Left lung (tissue), 10 donors: ENCODE measurements around the gene HEXIM1. TPM values are rescaled to one million over a fixed set of nuclear protein-coding genes. Genes with fewer than 3 reads are reported as not detected.

ENCODE experiments used
- ATAC-seq: fragments of 200-7000 bp; cut with Tn5 transposase; one replicate; pipeline ENCODE4 v1.9.1; 2020; ENCODE audit warnings: moderate library complexity
- DNase-seq, 4 donors: peaks; one replicate each; pipeline ENCODE4 v3.0.0-alpha.2; 2013 to 2020
- H3K27ac ChIP-seq, 2 donors: fragments of 200-600 bp; sonication (generic) in 1 of 2; one replicate each; pipeline versions ENCODE4 v1.5.0 to v1.8.0; 2020 to 2021
- H3K27me3 ChIP-seq, 2 donors: fragments of 200-600 bp; sonication (generic) in 1 of 2; one replicate each; pipeline versions ENCODE4 v1.5.0 to v1.8.0; 2020 to 2021
- H3K36me3 ChIP-seq, 2 donors: fragments of 200-600 bp; sonication (generic) in 1 of 2; one replicate each; pipeline versions ENCODE4 v1.5.0 to v1.8.0; 2020 to 2021
- H3K4me1 ChIP-seq, 2 donors: fragments of 200-600 bp; one replicate each; pipeline ENCODE4 v1.8.0; 2021
- H3K4me3 ChIP-seq, 2 donors: fragments of 200-600 bp; sonication (generic) in 1 of 2; one replicate each; pipeline versions ENCODE4 v1.5.0 to v1.8.0; 2020 to 2021; ENCODE audit warnings: mild to moderate bottlenecking in 1 of 2
- H3K9me3 ChIP-seq, 2 donors: fragments of 200-600 bp; sonication (generic) in 1 of 2; one replicate each; pipeline versions ENCODE4 v1.5.0 to v1.8.0; 2020 to 2021
- CTCF ChIP-seq, 2 donors: fragments of 200-600 bp; sonication (generic) in 1 of 2; IDR thresholded peaks; one replicate each; pipeline versions ENCODE4 v1.5.0 to v1.8.0; 2021; ENCODE audit warnings: antibody characterized with exemption in 2 of 2
- intact Hi-C, 2 donors: fragments of 100-400 bp; cut with DNase I; formaldehyde crosslinking; loops; one replicate each; pipeline versions ENCODE4 v1.11.2 to v1.14.2; 2022
- polyA plus RNA-seq, 6 donors: library from polyadenylated mRNA; unstranded; fragments of 120-200 nt; gene quantifications; one replicate each; pipeline ENCODE4 v1.2.1, GENCODE V29; 2013; ENCODE audit not compliant: insufficient read length in 6 of 6
- total RNA-seq, 2 donors: library from RNA; stranded (reverse); fragmentation: NEBNext Ultra II Directional; extraction: Animal tissue kit (Norgen Biotek cat#: 25700); gene quantifications; one replicate each; pipeline ENCODE4 v1.2.1, GENCODE V29; 2021
- donor health status: DM: no; HTN: yes; CAD: no.
- donor health status: DM: no; HTN: no; CAD: no.

Gene HEXIM1
- total and polyA plus RNA-seq, 8 donors = 27.3 to 41.5 (median 34.8) TPM

DNA sequence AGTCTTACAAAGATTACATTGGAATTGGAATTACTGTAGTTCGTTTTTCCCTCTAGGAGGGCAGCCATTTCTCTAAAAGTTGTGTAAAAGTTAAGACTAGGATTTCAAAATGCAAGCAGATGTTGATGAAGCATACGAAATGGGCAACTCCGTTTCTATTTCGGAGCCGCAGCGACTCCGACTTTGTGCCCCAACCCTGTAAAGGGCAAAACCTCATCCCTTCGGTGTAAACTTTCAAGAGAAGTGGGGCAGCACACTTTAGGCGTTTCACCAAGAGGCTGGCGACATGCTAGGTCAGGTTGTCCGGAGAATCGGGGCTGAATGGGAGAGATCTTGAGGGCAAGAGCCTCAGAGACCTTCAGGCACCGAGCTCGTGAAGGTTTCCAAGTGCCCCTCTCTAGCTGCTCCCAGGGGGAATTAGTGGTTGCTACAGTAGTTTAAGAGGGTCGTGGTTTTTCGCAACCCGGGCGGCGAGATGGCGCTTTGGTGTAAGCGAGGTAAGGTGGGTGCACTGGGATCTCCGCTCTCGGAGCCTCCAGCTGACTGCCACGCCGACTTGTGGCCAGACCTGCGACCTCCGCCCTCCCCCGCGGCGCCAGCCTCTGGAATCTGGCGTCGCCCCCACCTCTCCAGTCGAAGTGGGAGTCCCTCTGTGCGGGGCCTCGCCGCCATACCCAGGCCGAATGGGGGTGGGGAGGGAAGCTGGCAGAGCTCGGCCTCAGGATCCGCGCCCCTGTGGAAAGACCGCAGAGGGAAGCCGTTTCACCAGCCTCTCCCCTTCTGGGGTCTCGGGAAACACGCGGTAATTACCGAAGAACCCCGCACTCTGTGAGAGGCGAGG is 12.4 kb downstream of the HEXIM1 start:
- intact Hi-C loops = no loop called here
- no peak for TF ChIP-seq CTCF (IDR thresholded peaks at IDR 0.05)

GRCh38 chr17:45161288-45162024 is 13.2 kb downstream of the HEXIM1 start, which contains the start of gene HEXIM2:
TSS of gene HEXIM2 (plus strand) at chr17:45161875. CDS start at chr17:45162794, 919 bp downstream.
- Histone ChIP-seq H3K27me3 (no peaks in the 10 kb centered on the region), H3K9me3 (no peaks in the 10 kb centered on the region), H3K36me3 (no peaks in the 10 kb centered on the region), H3K27ac (peak within 1 kb of the TSS; percentile 95 to 100), H3K4me1 (peaks cover 28 to 58% of the 10 kb centered on the region in 2 donors), H3K4me3 (peak within 1 kb of the TSS; percentile 71 to 92)
- intact Hi-C loops = no loop called here
- no peak for TF ChIP-seq CTCF (IDR thresholded peaks at IDR 0.05)
- DNase-seq = peak; percentile 97 to 100 (median 99)
- peak; percentile 94 for ATAC-seq

More for the DNA sequence above, 12.4 kb downstream of the HEXIM1 start:
- Histone ChIP-seq H3K27me3 (no peaks in the 10 kb centered on the region), H3K9me3 (no peaks in the 10 kb centered on the region), H3K4me3 (peak overlapping the region; percentile 71 to 92), H3K36me3 (no peaks in the 10 kb centered on the region), H3K4me1 (peaks cover 28 to 64% of the 10 kb centered on the region in 2 donors), H3K27ac (peak overlapping the region; percentile 95 to 100)
- DNase-seq (peak; percentile 76 to 89 (median 82)), ATAC-seq (peak; percentile 63)

DNA sequence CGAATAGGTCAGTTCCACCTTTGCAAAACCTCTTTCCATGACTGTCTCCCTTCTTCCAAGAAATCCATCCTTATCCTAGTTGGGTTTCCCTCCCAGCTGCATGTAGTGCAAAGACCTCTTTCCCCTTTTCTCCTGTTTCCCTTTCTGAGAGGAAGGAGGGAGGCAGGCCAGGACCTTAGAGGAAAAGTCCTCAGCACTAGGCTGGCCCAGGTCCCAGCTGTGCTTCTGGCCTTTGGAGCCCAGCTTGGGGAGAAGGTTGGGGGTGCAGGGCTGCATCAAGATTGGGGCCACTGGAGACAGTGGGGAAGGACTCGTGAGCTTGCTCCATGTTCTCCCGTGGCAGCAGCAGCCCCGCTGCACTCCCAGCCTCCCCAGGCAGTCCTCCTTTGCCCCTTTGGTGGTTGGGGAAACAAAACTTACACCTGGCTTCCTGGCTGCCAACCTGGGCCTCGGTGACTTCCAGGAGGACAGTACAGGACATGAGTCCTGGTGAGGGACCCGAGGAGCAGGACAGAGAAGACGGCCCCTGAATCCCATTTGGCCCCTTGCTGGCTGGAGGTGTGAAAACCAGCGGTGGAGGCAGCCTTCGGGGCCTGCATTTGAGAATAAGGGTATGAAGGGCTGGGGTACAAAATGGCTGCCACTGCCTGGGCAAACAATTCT is 13.9 kb downstream of the HEXIM1 start:
- Histone ChIP-seq H3K27me3 (no peaks in the 10 kb centered on the region), H3K9me3 (no peaks in the 10 kb centered on the region), H3K27ac (peak overlapping the region; percentile 14 to 95), H3K4me1 (peaks cover 28 to 51% of the 10 kb centered on the region in 2 donors), H3K36me3 (no peaks in the 10 kb centered on the region), H3K4me3 (peak overlapping the region; percentile 16 to 71)
- DNase-seq = peak in 2 of 4 donors; percentile 48 to 75
- ATAC-seq = no peak
- intact Hi-C loops = no loop called here
- no peak for TF ChIP-seq CTCF (IDR thresholded peaks at IDR 0.05)

DNA sequence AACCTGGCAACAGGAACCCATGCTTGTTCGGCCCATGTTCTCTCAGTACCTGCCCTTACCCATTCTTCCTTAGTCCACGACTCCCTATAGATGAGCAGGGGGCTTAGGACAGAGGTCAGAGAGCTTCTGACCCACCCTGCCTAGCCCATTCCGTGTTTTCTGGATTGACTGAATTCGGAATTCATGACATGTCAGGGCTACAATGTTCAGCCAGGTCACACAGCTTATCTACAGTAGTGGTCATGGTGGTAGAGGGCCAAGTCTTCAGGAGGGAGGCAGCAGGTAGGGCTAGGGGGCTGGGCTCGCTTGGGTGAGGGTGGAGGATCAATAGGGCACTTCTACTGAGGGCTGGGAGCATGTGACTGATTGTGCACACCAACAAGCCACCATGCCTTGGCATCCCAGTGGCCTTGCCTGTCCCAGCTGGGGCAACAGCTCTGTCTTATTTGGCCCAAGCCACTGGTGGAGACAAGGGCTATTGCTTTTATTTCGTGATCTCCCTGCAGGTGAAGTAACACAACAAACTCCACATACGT is 16.5 kb downstream of the HEXIM1 start:
- TF ChIP-seq CTCF (IDR thresholded peaks at IDR 0.05) = no peak
- Histone ChIP-seq H3K27ac (no peak overlapping the region), H3K27me3 (no peaks in the 10 kb centered on the region), H3K4me1 (peaks cover 9 to 24% of the 10 kb centered on the region in 2 donors), H3K9me3 (no peaks in the 10 kb centered on the region), H3K36me3 (peaks cover 0 to 8% of the 10 kb centered on the region in 2 donors), H3K4me3 (no peak overlapping the region)
- intact Hi-C loops = no loop called here
- DNase-seq (peak in 1 of 4 donors; percentile 29), ATAC-seq (no peak)
